ENCODE data around the gene ABI3BP. TPM values are rescaled to one million over a fixed set of nuclear protein-coding genes. Genes with fewer than 3 reads are reported as not detected.

Gene ABI3BP
- total RNA-seq, 3 donors from 2014 or later, result 13.5 to 70.8 (median 47.0) TPM

- H3K36me3 ChIP-seq (ENCODE audit: low read depth), result peaks cover 8% of the 10 kb centered on the region
- intact Hi-C loops (cut with DNase I, micrococcal nuclease), result no loop called here
- H3K4me3 ChIP-seq, result no peak overlapping the region
- TF ChIP-seq CTCF (IDR thresholded peaks at IDR 0.05), result no peak
- no peaks in the 10 kb centered on the region for H3K4me1 ChIP-seq (ENCODE audit: low read depth)
- no peaks in the 10 kb centered on the region for H3K9me3 ChIP-seq
- DNase-seq (no peak), ATAC-seq (no peak)
Measured at GRCh38 chr3:100748220-100748619, 245.0 kb downstream of the ABI3BP start.

- ATAC-seq (no peak), DNase-seq (no peak)
- peaks cover 8% of the 10 kb centered on the region for H3K36me3 ChIP-seq (ENCODE audit: low read depth)
- intact Hi-C loops (cut with DNase I, micrococcal nuclease), result no loop called here
- H3K9me3 ChIP-seq, result no peaks in the 10 kb centered on the region
- TF ChIP-seq CTCF (IDR thresholded peaks at IDR 0.05), result no peak
- no peaks in the 10 kb centered on the region for H3K4me1 ChIP-seq (ENCODE audit: low read depth)
- no peak overlapping the region for H3K4me3 ChIP-seq
Measured at GRCh38 chr3:100746092-100746491, 247.1 kb downstream of the ABI3BP start.

- no peak for DNase-seq
- Histone ChIP-seq H3K9me3 (no peaks in the 10 kb centered on the region), H3K4me1 (ENCODE audit: low read depth) (no peaks in the 10 kb centered on the region), H3K36me3 (ENCODE audit: low read depth) (peaks cover 8% of the 10 kb centered on the region), H3K4me3 (no peak overlapping the region)
- intact Hi-C loops (cut with DNase I, micrococcal nuclease), result no loop called here
- no peak for ATAC-seq
- no peak for TF ChIP-seq CTCF (IDR thresholded peaks at IDR 0.05)
Measured at GRCh38 chr3:100745617-100746016, 247.6 kb downstream of the ABI3BP start.

- Histone ChIP-seq H3K4me3 (no peak overlapping the region), H3K4me1 (ENCODE audit: low read depth) (no peaks in the 10 kb centered on the region), H3K9me3 (no peaks in the 10 kb centered on the region), H3K36me3 (ENCODE audit: low read depth) (peaks cover 8% of the 10 kb centered on the region)
- TF ChIP-seq CTCF (IDR thresholded peaks at IDR 0.05), result no peak
- DNase-seq (no peak), ATAC-seq (no peak)
- intact Hi-C loops (cut with DNase I, micrococcal nuclease), result no loop called here
Measured at GRCh38 chr3:100744671-100745070, 248.6 kb downstream of the ABI3BP start.

GRCh38 chr3:100743535-100743934 is 249.7 kb downstream of the ABI3BP start:
- Histone ChIP-seq H3K4me1 (ENCODE audit: low read depth) (no peaks in the 10 kb centered on the region), H3K36me3 (ENCODE audit: low read depth) (peaks cover 4% of the 10 kb centered on the region), H3K9me3 (no peaks in the 10 kb centered on the region), H3K4me3 (no peak overlapping the region)
- no peak for DNase-seq
- no peak for TF ChIP-seq CTCF (IDR thresholded peaks at IDR 0.05)
- ATAC-seq, result no peak
- intact Hi-C loops (cut with DNase I, micrococcal nuclease), result no loop called here

- no peaks in the 10 kb centered on the region for H3K36me3 ChIP-seq (ENCODE audit: low read depth)
Measured at GRCh38 chr3:100740207-100740606, 253.0 kb downstream of the ABI3BP start.

More at GRCh38 chr3:100740207-100740606, 253.0 kb downstream of the ABI3BP start:
- DNase-seq (no peak), ATAC-seq (no peak)
- TF ChIP-seq CTCF (IDR thresholded peaks at IDR 0.05), result no peak
- no peaks in the 10 kb centered on the region for H3K4me1 ChIP-seq (ENCODE audit: low read depth)
- no peaks in the 10 kb centered on the region for H3K9me3 ChIP-seq
- no peak overlapping the region for H3K4me3 ChIP-seq
- intact Hi-C loops (cut with DNase I, micrococcal nuclease), result no loop called here
